Measurements from ENCODE around the gene UBB.

The UBB gene

DNA sequence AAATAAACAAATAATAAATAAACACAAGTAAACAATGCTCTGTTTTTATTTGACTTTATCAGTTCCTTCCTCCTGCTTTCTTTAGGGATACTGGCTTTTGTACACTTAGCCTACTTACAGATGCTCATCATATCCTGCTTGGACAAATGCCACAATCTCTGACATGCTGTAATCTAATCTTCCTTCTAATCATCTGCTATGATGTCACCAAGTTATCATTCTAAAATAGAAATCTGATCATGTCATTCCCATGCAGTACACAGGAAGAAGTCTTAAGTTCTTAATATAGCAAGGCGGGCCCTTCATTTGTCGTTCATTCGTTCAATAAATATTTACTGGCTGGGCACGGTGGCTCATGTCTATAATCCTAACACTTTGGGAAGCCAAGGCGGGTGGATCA lies 9.1 kb upstream of the UBB start:
- Histone ChIP-seq H3K4me2 (ENCODE audit: low read depth, low read length, poor library complexity, severe bottlenecking) (no peak overlapping the region), H3F3A (ENCODE audit: low read depth) (no peaks in the 10 kb centered on the region), H3K36me3 (ENCODE audit: insufficient read depth, low read length) (no peaks in the 10 kb centered on the region), H3K79me2 (ENCODE audit: insufficient read depth, low read length) (no peaks in the 10 kb centered on the region), H3K4me1 (ENCODE audit: insufficient read depth, low read length, poor library complexity, severe bottlenecking) (no peaks in the 10 kb centered on the region), H2AFZ (ENCODE audit: low read length) (no peak overlapping the region), H3K27me3 (ENCODE audit: insufficient read depth, low read length, poor library complexity, severe bottlenecking) (no peaks in the 10 kb centered on the region), H3K9ac (ENCODE audit: low read depth, low read length, poor library complexity, severe bottlenecking) (no peak overlapping the region), H4K20me1 (ENCODE audit: insufficient read depth, low read length, poor library complexity, severe bottlenecking) (no peaks in the 10 kb centered on the region), H3K4me3 (ENCODE audit: low read length, poor library complexity, severe bottlenecking) (no peak overlapping the region), H3K9me2 (replicated peaks; ENCODE audit: low read depth, low read length) (no peaks in the 10 kb centered on the region), H3K9me3 (ENCODE audit: insufficient read depth, low read depth, low read length) (no peaks in the 10 kb centered on the region)
- TF ChIP-seq EZH2phosphoT487 (IDR thresholded peaks at IDR 0.05; ENCODE audit: borderline replicate concordance): no peak

DNA sequence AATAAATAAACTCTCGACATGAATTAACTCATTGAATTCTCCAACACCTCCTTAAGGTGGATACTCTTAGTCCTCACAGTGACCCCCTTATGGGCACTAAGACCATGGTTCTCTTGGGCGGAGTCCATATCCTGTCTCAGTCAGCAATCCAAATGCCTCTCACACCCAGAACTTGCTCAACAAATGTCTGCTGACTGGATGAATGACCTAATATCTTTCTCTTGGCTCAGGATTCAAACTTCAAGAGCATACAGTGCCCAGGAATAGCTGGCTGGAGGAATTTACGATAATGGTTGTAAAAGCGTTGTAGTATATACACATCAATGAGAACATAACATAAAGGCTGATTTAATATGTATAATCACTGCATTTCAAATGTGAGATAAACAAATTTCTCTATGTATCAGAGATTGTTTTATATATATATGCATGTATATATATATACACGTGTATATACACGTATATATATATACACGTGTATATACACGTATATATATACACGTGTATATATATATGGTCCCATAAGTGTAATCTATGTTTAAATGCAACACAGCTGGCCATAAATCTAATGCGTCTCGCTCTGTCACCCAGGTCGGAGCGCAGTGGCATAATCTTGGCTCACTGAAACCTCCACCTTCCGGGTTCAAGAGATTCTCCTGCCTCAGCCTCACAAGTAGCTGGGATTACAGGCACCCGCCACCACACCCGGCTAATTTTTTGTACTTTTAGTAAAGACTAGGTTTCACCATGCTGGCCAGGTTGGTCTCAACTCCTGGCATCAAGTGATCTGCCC lies 6.5 kb upstream of the UBB start:
- TF ChIP-seq EZH2phosphoT487 (IDR thresholded peaks at IDR 0.05; ENCODE audit: borderline replicate concordance) (no peak), CTCF (conservative IDR thresholded peaks at IDR 0.05; ENCODE audit: low read length) (no peak)
- H3K9me3 ChIP-seq (ENCODE audit: insufficient read depth, low read depth, low read length): no peaks in the 10 kb centered on the region

DNA sequence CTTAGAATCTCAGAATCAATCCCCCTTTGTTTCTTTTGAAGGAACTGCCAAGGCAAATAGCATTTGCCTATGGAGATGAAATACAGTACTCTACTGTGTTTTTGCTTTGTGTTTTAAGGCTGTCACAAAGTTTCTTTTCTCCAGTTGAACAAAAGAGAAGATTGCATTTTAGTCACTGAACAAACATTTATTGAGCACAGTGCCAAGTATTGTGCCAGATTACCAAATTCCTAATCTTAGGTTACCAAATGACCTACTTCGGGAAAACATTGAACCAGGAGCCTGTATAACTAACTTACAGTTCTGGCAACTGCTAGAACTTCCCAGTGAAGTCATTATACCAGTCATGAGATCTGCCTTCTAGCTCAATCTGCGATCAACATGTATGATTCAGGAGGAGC lies 3.0 kb upstream of the UBB start:
- Histone ChIP-seq H3K4me2 (ENCODE audit: low read depth, low read length, poor library complexity, severe bottlenecking) (no peak overlapping the region), H3K9ac (ENCODE audit: low read depth, low read length, poor library complexity, severe bottlenecking) (no peak overlapping the region), H3K4me3 (ENCODE audit: low read length, poor library complexity, severe bottlenecking) (no peak overlapping the region), H4K20me1 (ENCODE audit: insufficient read depth, low read length, poor library complexity, severe bottlenecking) (peaks cover 13% of the 10 kb centered on the region), H3K4me1 (ENCODE audit: insufficient read depth, low read length, poor library complexity, severe bottlenecking) (peaks cover 5% of the 10 kb centered on the region), H3K79me2 (ENCODE audit: insufficient read depth, low read length) (peaks cover 18% of the 10 kb centered on the region), H2AFZ (ENCODE audit: low read length) (no peak overlapping the region), H3K27me3 (ENCODE audit: insufficient read depth, low read length, poor library complexity, severe bottlenecking) (no peaks in the 10 kb centered on the region), H3K9me3 (ENCODE audit: insufficient read depth, low read depth, low read length) (no peaks in the 10 kb centered on the region), H3K9me2 (replicated peaks; ENCODE audit: low read depth, low read length) (no peaks in the 10 kb centered on the region), H3F3A (ENCODE audit: low read depth) (no peaks in the 10 kb centered on the region), H3K36me3 (ENCODE audit: insufficient read depth, low read length) (peaks cover 12% of the 10 kb centered on the region)
- TF ChIP-seq CTCF (conservative IDR thresholded peaks at IDR 0.05; ENCODE audit: low read length) (no peak), EZH2phosphoT487 (IDR thresholded peaks at IDR 0.05; ENCODE audit: borderline replicate concordance) (no peak)

More for the DNA sequence above, 6.5 kb upstream of the UBB start:
- Histone ChIP-seq H2AFZ (ENCODE audit: low read length) (no peak overlapping the region), H3F3A (ENCODE audit: low read depth) (no peaks in the 10 kb centered on the region), H3K9me2 (replicated peaks; ENCODE audit: low read depth, low read length) (no peaks in the 10 kb centered on the region), H3K9ac (ENCODE audit: low read depth, low read length, poor library complexity, severe bottlenecking) (no peak overlapping the region), H3K4me2 (ENCODE audit: low read depth, low read length, poor library complexity, severe bottlenecking) (no peak overlapping the region), H3K27me3 (ENCODE audit: insufficient read depth, low read length, poor library complexity, severe bottlenecking) (no peaks in the 10 kb centered on the region), H3K36me3 (ENCODE audit: insufficient read depth, low read length) (no peaks in the 10 kb centered on the region), H3K4me3 (ENCODE audit: low read length, poor library complexity, severe bottlenecking) (no peak overlapping the region), H3K4me1 (ENCODE audit: insufficient read depth, low read length, poor library complexity, severe bottlenecking) (no peaks in the 10 kb centered on the region), H3K79me2 (ENCODE audit: insufficient read depth, low read length) (no peaks in the 10 kb centered on the region), H4K20me1 (ENCODE audit: insufficient read depth, low read length, poor library complexity, severe bottlenecking) (no peaks in the 10 kb centered on the region)
